GM18526 (cell line): ENCODE data around the gene PROM2.

Experiments used
- POLR2A ChIP-seq: IDR thresholded peaks from 3 replicates; pipeline ENCODE4 v1.6.1; 2011; ENCODE audit not compliant: insufficient read length; ENCODE audit errors: extremely low read depth

The PROM2 gene

GRCh38 chr2:95274291-95275150, at the start of gene PROM2:
PROM2 (plus strand) TSS chr2:95274449; CDS start chr2:95274586, 137 bp downstream.
- no peak for TF ChIP-seq POLR2A

GRCh38 chr2:95225658-95226057, 48.6 kb upstream of the PROM2 start:
- TF ChIP-seq POLR2A = no peak

GRCh38 chr2:95231723-95232122, 42.5 kb upstream of the PROM2 start:
- TF ChIP-seq POLR2A = no peak

- TF ChIP-seq POLR2A = no peak
Measured at GRCh38 chr2:95232232-95232631, 42.0 kb upstream of the PROM2 start.

- no peak for TF ChIP-seq POLR2A
Measured at GRCh38 chr2:95234286-95234785, 39.9 kb upstream of the PROM2 start.

- TF ChIP-seq POLR2A = no peak
Measured at GRCh38 chr2:95234816-95235215, 39.4 kb upstream of the PROM2 start.

GRCh38 chr2:95238131-95238530, 36.1 kb upstream of the PROM2 start:
- no peak for TF ChIP-seq POLR2A

- TF ChIP-seq POLR2A = no peak
Measured at GRCh38 chr2:95240091-95240490, 34.2 kb upstream of the PROM2 start.

GRCh38 chr2:95240556-95240955, 33.7 kb upstream of the PROM2 start:
- TF ChIP-seq POLR2A = no peak

GRCh38 chr2:95258271-95258670, 16.0 kb upstream of the PROM2 start:
- TF ChIP-seq POLR2A = no peak

GRCh38 chr2:95260028-95261023, 13.9 kb upstream of the PROM2 start:
- TF ChIP-seq POLR2A = no peak

GRCh38 chr2:95261602-95262001, 12.6 kb upstream of the PROM2 start:
- no peak for TF ChIP-seq POLR2A

GRCh38 chr2:95262896-95263542, 11.2 kb upstream of the PROM2 start:
- no peak for TF ChIP-seq POLR2A

- TF ChIP-seq POLR2A = no peak
Measured at GRCh38 chr2:95264624-95265023, 9.6 kb upstream of the PROM2 start.

GRCh38 chr2:95265182-95265581, 9.1 kb upstream of the PROM2 start:
- TF ChIP-seq POLR2A = no peak

GRCh38 chr2:95266781-95267430, 7.3 kb upstream of the PROM2 start:
- TF ChIP-seq POLR2A = no peak
